HEK293 (cell line): Measurements from ENCODE around the gene PLEK2.

ENCODE experiments used
- CTCF ChIA-PET: fragments of 350-600 bp; formaldehyde crosslinking; extraction: SDS; loops from one replicate; lab custom pipeline; 2021; ENCODE audit warnings: antibody characterized with exemption; lab: Yijun Ruan, JAX
- POLR2A ChIA-PET: fragments of 300-600 bp; formaldehyde crosslinking; extraction: SDS; loops from one replicate; lab custom pipeline; 2020; ENCODE audit warnings: antibody characterized with exemption, inconsistent platforms; lab: Yijun Ruan, JAX
- H3K27ac ChIP-seq: fragments of 200-500 bp; sonication (Bioruptor generic); 2 replicates; pipeline ENCODE4 v1.5.1; 2014; ENCODE audit warnings: low read depth, low read length, control low read depth, inconsistent platforms; ENCODE audit errors: extremely low read depth
- H3K36me3 ChIP-seq, 2 experiments: fragments of 200-500 bp in 1 of 2; sonication (Bioruptor generic) in 1 of 2; 1 replicate in 1 of 2; 2 replicates in 1 of 2; pipeline ENCODE4 v1.5.1; 2014 to 2017; ENCODE audit warnings: inconsistent platforms in 2 of 2, low read length in 2 of 2; ENCODE audit not compliant: control insufficient read depth in 2 of 2, insufficient read depth in 1 of 2
- H3K4me1 ChIP-seq: fragments of 200-500 bp; sonication (Bioruptor generic); 2 replicates; pipeline ENCODE4 v1.5.1; 2014; ENCODE audit warnings: mild to moderate bottlenecking, low read length, inconsistent platforms; ENCODE audit not compliant: control insufficient read depth, insufficient read depth
- H3K4me3 ChIP-seq: 2 replicates; pipeline ENCODE4 v1.5.1; 2011; ENCODE audit warnings: low read depth, mild to moderate bottlenecking, control low read depth, low read length, moderate library complexity
- H3K9me3 ChIP-seq: fragments of 200-500 bp; sonication (Bioruptor generic); 2 replicates; pipeline ENCODE4 v1.5.1; 2014; ENCODE audit warnings: low read depth, low read length, inconsistent platforms; ENCODE audit not compliant: control insufficient read depth, insufficient read depth
- MEIS1 ChIP-seq: sonication (generic); formaldehyde crosslinking; IDR thresholded peaks from 2 replicates; pipeline ENCODE4 v1.8.1; 2022; ENCODE audit warnings: missing genetic modification reagents, mild to moderate bottlenecking, borderline replicate concordance
- ZBTB48 ChIP-seq: fragments of 450-650 bp; formaldehyde crosslinking; IDR thresholded peaks from 2 replicates; pipeline ENCODE4 v1.5.1; 2016; ENCODE audit warnings: missing biosample characterization, missing genetic modification characterization
- ZFHX2 ChIP-seq: fragments of 450-650 bp; formaldehyde crosslinking; conservative IDR thresholded peaks from 2 replicates; pipeline ENCODE4 v1.5.1; 2016; ENCODE audit warnings: missing biosample characterization, missing genetic modification characterization
- ZFP37 ChIP-seq: fragments of 450-650 bp; formaldehyde crosslinking; IDR thresholded peaks from 2 replicates; pipeline ENCODE4 v1.5.1; 2016; ENCODE audit warnings: missing biosample characterization, missing genetic modification characterization
- ZNF335 ChIP-seq: fragments of 450-650 bp; formaldehyde crosslinking; conservative IDR thresholded peaks from 2 replicates; pipeline ENCODE4 v1.5.1; 2016; ENCODE audit warnings: missing biosample characterization, missing genetic modification characterization
- ZNF394 ChIP-seq: fragments of 450-650 bp; formaldehyde crosslinking; IDR thresholded peaks from 2 replicates; pipeline ENCODE4 v1.5.1; 2016; ENCODE audit warnings: missing biosample characterization, missing genetic modification characterization, mild to moderate bottlenecking, moderate library complexity, borderline replicate concordance
- ZNF510 ChIP-seq: fragments of 450-650 bp; formaldehyde crosslinking; IDR thresholded peaks from 2 replicates; pipeline ENCODE4 v1.5.1; 2018; ENCODE audit warnings: mild to moderate bottlenecking, missing genetic modification characterization, missing biosample characterization; ENCODE audit not compliant: insufficient replicate concordance
- ZNF600 ChIP-seq: fragments of 450-650 bp; formaldehyde crosslinking; IDR thresholded peaks from 2 replicates; pipeline ENCODE4 v1.5.1; 2016; ENCODE audit warnings: missing biosample characterization, missing genetic modification characterization
- TF ChIP-seq, protein P1 (sequence below): IDR thresholded peaks from 2 replicates; pipeline ENCODE4 v1.6.1; 2011; ENCODE audit warnings: mild to moderate bottlenecking, low read depth, low read length, borderline replicate concordance
- TF ChIP-seq, protein P2 (sequence below): fragments of 450-650 bp; formaldehyde crosslinking; IDR thresholded peaks from 2 replicates; pipeline ENCODE4 v1.5.1; 2016; ENCODE audit warnings: missing biosample characterization, missing genetic modification characterization
- TF ChIP-seq, protein P3 (sequence below): fragments of 450-650 bp; formaldehyde crosslinking; IDR thresholded peaks from 2 replicates; pipeline ENCODE4 v1.5.1; 2017; ENCODE audit warnings: missing biosample characterization, mild to moderate bottlenecking, missing genetic modification characterization, moderate library complexity
- TF ChIP-seq, protein P4 (sequence below): fragments of 450-650 bp; formaldehyde crosslinking; IDR thresholded peaks from 2 replicates; pipeline ENCODE4 v1.5.1; 2016; ENCODE audit warnings: missing biosample characterization, missing genetic modification characterization

PLEK2 gene

DNA sequence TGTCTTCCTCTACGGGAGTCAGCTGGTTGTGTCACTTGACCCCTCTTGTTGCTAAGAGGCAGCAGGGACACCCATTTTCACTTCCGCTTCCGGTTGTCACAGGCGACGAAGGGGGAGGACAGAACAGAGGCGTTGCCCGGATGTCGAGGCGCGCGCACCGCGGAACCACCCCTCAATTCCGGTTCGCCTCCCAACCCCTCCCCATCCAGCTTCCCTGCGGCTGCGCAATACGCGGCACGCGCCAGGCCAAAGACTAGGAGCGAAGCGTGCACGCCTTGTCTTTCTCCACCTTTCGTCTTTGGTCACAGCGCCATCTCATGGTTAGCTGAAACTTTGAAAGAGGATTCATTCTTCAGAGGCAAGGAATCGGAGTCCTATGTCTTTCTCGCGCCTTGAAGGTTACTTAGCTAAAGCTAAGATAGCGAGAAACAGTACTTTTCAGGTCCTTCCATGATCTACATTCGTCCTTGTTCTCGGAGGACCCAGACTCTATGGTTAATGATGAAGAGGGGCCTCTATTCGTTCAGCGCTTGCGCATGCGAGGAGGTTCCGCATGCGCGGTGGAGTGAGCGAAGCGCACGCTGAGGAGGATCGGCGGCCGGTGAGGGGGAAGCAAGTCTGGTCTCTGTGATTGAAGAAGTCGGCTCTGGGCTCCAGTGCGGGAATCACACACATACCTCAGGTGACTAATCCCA is 52.0 kb downstream of the PLEK2 start, which contains the start of the genes ATP6V1D and EIF2S1 (continued):
- TF ChIP-seq, protein P1, sequence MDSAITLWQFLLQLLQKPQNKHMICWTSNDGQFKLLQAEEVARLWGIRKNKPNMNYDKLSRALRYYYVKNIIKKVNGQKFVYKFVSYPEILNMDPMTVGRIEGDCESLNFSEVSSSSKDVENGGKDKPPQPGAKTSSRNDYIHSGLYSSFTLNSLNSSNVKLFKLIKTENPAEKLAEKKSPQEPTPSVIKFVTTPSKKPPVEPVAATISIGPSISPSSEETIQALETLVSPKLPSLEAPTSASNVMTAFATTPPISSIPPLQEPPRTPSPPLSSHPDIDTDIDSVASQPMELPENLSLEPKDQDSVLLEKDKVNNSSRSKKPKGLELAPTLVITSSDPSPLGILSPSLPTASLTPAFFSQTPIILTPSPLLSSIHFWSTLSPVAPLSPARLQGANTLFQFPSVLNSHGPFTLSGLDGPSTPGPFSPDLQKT: peak; percentile 93

DNA sequence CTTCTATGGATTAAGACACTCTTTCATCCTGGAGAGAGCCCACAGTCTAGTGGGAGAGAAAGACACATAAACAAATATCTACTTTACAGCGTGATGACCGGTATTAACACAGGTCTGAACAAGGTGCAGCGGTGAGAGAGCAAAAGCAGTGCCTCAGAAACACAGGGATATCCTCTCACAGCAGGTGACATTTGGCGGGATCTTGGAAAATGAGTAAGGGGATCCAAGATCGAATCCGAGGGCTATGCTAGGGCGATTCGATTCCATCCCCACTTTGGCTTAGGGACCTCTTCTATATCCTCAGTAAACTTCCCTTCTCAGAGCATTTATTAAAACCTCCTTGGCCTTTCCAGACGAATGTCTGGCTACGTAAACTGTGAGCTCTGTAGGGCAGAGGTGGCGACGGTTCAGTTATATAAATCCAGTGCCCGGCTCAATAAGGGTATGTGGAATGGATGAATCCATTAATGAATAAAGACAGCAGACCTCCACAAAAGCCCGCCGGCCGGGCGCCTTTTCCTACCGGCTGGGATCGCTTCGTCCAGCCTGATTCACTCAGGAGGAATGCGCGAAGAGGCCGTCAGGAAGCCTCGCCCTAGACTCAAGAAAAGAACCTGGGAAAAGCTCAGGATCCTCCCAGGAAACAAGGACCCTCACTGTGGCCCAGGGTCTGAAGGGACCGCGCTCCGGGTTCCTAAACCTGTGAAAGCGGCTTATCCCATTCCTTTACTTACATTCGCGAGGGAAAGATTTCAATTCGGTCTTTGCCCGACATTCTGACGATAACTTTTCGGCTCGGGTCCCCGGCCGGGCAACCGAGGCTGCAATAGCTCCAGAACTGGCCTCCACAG is 52.8 kb downstream of the PLEK2 start:
- H3K4me3 ChIP-seq: peak overlapping the region; percentile 97
- peaks cover 8 to 28% of the 10 kb centered on the region in 2 experiments for H3K36me3 ChIP-seq
- H3K9me3 ChIP-seq: no peaks in the 10 kb centered on the region
- ChIA-PET CTCF (interaction anchor here (0.6 to 1.9 kb wide), 25 partner anchors 8 to 840 kb away, joined by 3 to 11 read pairs (median 3); partner anchors contain the start of gene PIGH), POLR2A (interaction anchor here (0.8 to 1.7 kb wide), 6 partner anchors 8 to 336 kb away, joined by 3 to 8 read pairs (median 6); partner anchors contain the start of genes PLEK2 and RDH11)
- TF ChIP-seq ZFP37 (tag by site-specific recombination) (no peak), ZNF510 (tag by site-specific recombination) (no peak), ZNF600 (tag by site-specific recombination) (peak; percentile 60; the same call in 1 of the 2 replicates), ZNF335 (tag by site-specific recombination) (peak; percentile 79), ZNF394 (tag by site-specific recombination) (no peak)
- TF ChIP-seq, protein P2, sequence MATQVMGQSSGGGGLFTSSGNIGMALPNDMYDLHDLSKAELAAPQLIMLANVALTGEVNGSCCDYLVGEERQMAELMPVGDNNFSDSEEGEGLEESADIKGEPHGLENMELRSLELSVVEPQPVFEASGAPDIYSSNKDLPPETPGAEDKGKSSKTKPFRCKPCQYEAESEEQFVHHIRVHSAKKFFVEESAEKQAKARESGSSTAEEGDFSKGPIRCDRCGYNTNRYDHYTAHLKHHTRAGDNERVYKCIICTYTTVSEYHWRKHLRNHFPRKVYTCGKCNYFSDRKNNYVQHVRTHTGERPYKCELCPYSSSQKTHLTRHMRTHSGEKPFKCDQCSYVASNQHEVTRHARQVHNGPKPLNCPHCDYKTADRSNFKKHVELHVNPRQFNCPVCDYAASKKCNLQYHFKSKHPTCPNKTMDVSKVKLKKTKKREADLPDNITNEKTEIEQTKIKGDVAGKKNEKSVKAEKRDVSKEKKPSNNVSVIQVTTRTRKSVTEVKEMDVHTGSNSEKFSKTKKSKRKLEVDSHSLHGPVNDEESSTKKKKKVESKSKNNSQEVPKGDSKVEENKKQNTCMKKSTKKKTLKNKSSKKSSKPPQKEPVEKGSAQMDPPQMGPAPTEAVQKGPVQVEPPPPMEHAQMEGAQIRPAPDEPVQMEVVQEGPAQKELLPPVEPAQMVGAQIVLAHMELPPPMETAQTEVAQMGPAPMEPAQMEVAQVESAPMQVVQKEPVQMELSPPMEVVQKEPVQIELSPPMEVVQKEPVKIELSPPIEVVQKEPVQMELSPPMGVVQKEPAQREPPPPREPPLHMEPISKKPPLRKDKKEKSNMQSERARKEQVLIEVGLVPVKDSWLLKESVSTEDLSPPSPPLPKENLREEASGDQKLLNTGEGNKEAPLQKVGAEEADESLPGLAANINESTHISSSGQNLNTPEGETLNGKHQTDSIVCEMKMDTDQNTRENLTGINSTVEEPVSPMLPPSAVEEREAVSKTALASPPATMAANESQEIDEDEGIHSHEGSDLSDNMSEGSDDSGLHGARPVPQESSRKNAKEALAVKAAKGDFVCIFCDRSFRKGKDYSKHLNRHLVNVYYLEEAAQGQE (tag by site-specific recombination): no peak
- TF ChIP-seq, protein P3, sequence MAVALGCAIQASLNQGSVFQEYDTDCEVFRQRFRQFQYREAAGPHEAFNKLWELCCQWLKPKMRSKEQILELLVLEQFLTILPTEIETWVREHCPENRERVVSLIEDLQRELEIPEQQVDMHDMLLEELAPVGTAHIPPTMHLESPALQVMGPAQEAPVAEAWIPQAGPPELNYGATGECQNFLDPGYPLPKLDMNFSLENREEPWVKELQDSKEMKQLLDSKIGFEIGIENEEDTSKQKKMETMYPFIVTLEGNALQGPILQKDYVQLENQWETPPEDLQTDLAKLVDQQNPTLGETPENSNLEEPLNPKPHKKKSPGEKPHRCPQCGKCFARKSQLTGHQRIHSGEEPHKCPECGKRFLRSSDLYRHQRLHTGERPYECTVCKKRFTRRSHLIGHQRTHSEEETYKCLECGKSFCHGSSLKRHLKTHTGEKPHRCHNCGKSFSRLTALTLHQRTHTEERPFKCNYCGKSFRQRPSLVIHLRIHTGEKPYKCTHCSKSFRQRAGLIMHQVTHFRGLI (tag by site-specific recombination): 0 out of 2 replicates have a peak, but pooled peaks have one; percentile 16
- peak overlapping the region; percentile 34; the same call in 1 of the 2 replicates for H3K27ac ChIP-seq
- peaks cover 11% of the 10 kb centered on the region for H3K4me1 ChIP-seq

DNA sequence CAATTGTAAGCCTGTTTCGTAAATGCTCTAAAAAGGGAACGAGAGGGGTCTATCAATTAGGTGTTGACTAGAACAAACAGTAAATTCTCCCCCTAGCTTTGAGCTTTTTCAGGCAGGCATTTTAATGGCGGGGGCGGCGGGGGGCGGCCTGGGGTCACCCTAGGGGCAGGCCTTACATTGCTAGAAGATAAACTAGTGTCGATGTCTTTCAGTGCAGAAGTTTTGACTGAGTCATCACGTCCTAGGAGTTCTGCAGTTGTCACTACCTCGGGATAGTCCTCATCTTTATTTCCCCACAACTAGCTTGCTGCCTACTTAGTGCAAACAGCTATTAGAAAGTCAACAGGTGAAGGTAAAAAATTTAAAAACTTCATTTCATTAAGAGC is 54.0 kb downstream of the PLEK2 start:
- ChIA-PET CTCF (interaction anchor here (0.6 to 1.4 kb wide), 2 partner anchors 21 to 140 kb away, joined by 3 to 4 read pairs; no protein-coding TSS in a partner anchor), POLR2A (no interaction called here)

More for the DNA sequence above, 54.0 kb downstream of the PLEK2 start:
- Histone ChIP-seq H3K27ac (no peak overlapping the region), H3K9me3 (no peaks in the 10 kb centered on the region), H3K4me3 (no peak overlapping the region; the same call in none of the 2 replicates), H3K4me1 (peaks cover 11% of the 10 kb centered on the region), H3K36me3 (peaks cover 10 to 25% of the 10 kb centered on the region in 2 experiments; a peak in 2 of 3 replicates)
- TF ChIP-seq, protein P4, sequence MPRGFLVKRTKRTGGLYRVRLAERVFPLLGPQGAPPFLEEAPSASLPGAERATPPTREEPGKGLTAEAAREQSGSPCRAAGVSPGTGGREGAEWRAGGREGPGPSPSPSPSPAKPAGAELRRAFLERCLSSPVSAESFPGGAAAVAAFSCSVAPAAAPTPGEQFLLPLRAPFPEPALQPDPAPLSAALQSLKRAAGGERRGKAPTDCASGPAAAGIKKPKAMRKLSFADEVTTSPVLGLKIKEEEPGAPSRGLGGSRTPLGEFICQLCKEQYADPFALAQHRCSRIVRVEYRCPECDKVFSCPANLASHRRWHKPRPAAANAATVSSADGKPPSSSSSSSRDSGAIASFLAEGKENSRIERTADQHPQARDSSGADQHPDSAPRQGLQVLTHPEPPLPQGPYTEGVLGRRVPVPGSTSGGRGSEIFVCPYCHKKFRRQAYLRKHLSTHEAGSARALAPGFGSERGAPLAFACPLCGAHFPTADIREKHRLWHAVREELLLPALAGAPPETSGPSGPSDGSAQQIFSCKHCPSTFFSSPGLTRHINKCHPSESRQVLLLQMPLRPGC (tag by site-specific recombination): no peak
- TF ChIP-seq MEIS1 (CRISPR knock-in tag) (no peak), ZFHX2 (tag by site-specific recombination) (no peak), ZBTB48 (tag by site-specific recombination) (no peak)
